Thoracic aorta (tissue), 2 donors: ENCODE data around the gene TNS3. TPM values are rescaled to one million over a fixed set of nuclear protein-coding genes. Genes with fewer than 3 reads are reported as not detected.
A peak's percentile ranks its signal among the peaks of the same experiment; 100 is the strongest.

Experiments used
- ATAC-seq: fragments of 150-250 bp; one replicate; pipeline ENCODE4 v1.8.0; 2017; ENCODE audit warnings: low read depth; ENCODE audit not compliant: insufficient number of reproducible peaks, low FRiP score
- DNase-seq: peaks from one replicate; pipeline ENCODE4 v3.0.0-alpha.2; 2020; ENCODE audit warnings: low spot score
- H3K27ac ChIP-seq, 2 donors: fragments of 200-600 bp; sonication (generic); 1 replicate in 1 of 2; 2 replicates in 1 of 2; pipeline ENCODE4 v1.5.1; 2016; ENCODE audit warnings: mild to moderate bottlenecking in 2 of 2, moderate library complexity in 2 of 2
- H3K27me3 ChIP-seq: fragments of 200-600 bp; sonication (generic); replicated peaks from 2 replicates; pipeline ENCODE4 v1.6.0; 2016; ENCODE audit warnings: mild to moderate bottlenecking; ENCODE audit not compliant: insufficient read depth
- H3K36me3 ChIP-seq: fragments of 200-600 bp; sonication (generic); one replicate; pipeline ENCODE4 v1.5.1; 2016
- H3K4me1 ChIP-seq, 2 donors: fragments of 200-600 bp; sonication (generic); 1 replicate in 1 of 2; 2 replicates in 1 of 2; pipeline versions ENCODE4 v1.5.1 to v1.6.0; 2016; ENCODE audit warnings: low read depth in 2 of 2, mild to moderate bottlenecking in 1 of 2; ENCODE audit not compliant: control insufficient read depth in 1 of 2
- H3K4me3 ChIP-seq: fragments of 200-600 bp; sonication (generic); 2 replicates; pipeline ENCODE4 v1.5.1; 2016; ENCODE audit warnings: mild to moderate bottlenecking
- H3K9me3 ChIP-seq: fragments of 200-600 bp; sonication (generic); 2 replicates; pipeline ENCODE4 v1.5.1; 2016
- total RNA-seq, 2 donors: library from RNA; depleted of rRNA; stranded (reverse); fragments of >200 nt; gene quantifications; one replicate each; pipeline versions ENCODE4 v1.1.0 to v1.2.3, GENCODE V29; 2016
- TF ChIP-seq, protein P1 (sequence below): fragments of 200-600 bp; sonication (generic); IDR thresholded peaks from one replicate; pipeline ENCODE4 v1.5.1; 2019; ENCODE audit warnings: antibody characterized with exemption

Gene TNS3
- total RNA-seq, 2 donors from 2014 or later: 138 to 151 TPM

DNA sequence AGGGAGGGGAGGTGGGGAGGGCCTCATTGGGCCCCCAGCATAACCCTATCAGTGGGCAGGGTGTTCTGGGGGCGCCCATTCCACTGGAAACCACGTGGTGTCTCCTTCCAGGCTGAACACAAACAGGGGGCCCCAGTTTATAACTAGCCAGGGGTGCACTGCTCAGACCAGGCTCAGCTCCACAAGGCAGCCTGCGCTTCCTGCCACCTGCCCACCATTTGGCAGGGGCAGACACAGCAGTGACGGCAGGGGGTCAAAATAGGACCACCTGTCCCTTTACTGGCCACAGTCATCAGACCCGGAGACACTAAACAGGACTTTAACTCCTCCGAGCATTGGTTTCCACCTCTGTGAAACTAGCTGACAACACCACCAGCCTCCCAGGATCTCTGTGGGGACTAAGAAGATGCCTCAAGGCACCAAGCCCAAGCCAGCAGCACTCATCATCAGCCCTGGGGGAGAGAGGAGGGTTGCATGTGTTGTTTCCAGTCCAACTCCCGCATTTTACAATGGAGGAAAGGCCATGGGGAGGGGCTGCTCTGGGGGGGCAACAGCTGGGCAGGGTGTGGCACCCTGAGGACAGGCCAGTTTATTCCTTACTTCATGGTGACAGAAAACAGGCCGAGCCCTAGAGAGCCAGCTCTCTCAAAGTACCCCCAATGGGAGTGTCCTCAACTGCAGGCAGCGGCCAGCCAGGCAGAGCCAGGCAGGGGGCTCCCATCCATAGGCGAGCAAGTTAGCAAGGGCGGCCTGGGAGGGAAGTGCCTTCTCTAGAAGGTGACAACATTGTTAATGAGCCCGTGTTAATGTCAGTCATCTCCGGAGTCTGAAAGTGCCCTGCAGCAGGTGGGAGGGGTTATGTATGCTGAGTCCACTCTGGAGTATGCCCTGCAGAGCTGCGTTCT, 127.6 kb downstream of the TNS3 start:
- TF ChIP-seq, protein P1, sequence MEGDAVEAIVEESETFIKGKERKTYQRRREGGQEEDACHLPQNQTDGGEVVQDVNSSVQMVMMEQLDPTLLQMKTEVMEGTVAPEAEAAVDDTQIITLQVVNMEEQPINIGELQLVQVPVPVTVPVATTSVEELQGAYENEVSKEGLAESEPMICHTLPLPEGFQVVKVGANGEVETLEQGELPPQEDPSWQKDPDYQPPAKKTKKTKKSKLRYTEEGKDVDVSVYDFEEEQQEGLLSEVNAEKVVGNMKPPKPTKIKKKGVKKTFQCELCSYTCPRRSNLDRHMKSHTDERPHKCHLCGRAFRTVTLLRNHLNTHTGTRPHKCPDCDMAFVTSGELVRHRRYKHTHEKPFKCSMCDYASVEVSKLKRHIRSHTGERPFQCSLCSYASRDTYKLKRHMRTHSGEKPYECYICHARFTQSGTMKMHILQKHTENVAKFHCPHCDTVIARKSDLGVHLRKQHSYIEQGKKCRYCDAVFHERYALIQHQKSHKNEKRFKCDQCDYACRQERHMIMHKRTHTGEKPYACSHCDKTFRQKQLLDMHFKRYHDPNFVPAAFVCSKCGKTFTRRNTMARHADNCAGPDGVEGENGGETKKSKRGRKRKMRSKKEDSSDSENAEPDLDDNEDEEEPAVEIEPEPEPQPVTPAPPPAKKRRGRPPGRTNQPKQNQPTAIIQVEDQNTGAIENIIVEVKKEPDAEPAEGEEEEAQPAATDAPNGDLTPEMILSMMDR: no peak
- Histone ChIP-seq H3K4me1 (peaks cover 49 to 68% of the 10 kb centered on the region in 2 donors), H3K27me3 (no peaks in the 10 kb centered on the region), H3K27ac (peak overlapping the region; percentile 89 to 91), H3K4me3 (peak overlapping the region; percentile 66), H3K9me3 (no peaks in the 10 kb centered on the region), H3K36me3 (no peaks in the 10 kb centered on the region)
- ATAC-seq (no peak), DNase-seq (no peak)

DNA sequence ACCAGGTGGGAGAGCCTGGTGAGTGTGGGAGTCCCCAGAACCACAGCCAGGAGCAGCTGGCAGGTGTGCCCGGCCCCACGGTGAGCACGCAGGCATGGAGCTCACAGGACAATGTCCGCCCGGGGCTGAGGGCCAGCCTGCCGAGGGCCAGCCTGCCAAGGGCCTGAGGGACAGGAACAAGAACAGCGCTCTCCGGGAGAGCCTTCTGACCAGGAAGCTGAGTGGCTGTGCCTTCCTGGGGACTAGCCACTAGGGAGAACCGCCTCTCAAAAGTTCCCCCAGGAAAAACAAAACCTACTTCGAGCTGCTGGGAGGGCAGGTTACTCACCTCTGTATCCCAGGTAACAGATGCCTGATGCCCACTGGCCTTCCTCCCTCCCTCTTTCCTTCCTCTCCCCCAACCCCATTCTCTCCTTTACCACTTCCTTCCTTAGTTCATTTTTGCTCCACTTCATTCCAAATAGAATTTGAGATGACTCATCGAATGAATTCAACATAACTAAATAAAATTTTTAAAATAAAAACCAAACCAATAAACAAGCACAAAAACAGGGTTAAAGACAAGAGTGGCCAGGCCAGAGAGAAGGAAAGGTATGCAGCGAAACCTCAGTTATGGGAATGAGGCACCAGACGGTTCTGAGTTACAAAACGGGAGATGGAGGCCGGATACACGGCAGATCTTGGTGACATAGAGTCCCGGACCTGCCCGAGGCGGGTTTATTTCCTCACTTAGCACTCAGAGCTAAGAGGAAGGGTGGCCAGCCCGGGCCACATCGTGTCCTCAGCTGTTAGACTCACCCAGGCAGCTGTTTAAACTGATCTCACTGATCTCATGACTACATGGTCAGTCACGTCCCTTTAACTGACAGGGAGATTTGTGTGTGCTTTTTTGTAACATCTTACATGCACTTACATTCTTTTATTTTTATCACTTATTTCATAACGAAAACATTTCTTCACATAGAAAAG, 128.5 kb downstream of the TNS3 start:
- ATAC-seq: peak; percentile 66
- no peaks in the 10 kb centered on the region for H3K27me3 ChIP-seq
- H3K4me3 ChIP-seq: peak overlapping the region; percentile 66
- H3K36me3 ChIP-seq: no peaks in the 10 kb centered on the region
- H3K4me1 ChIP-seq: peaks cover 46 to 64% of the 10 kb centered on the region in 2 donors
- DNase-seq: peak; percentile 38
- H3K27ac ChIP-seq: peak overlapping the region; percentile 89 to 91
- no peaks in the 10 kb centered on the region for H3K9me3 ChIP-seq
- TF ChIP-seq, protein P1: no peak

DNA sequence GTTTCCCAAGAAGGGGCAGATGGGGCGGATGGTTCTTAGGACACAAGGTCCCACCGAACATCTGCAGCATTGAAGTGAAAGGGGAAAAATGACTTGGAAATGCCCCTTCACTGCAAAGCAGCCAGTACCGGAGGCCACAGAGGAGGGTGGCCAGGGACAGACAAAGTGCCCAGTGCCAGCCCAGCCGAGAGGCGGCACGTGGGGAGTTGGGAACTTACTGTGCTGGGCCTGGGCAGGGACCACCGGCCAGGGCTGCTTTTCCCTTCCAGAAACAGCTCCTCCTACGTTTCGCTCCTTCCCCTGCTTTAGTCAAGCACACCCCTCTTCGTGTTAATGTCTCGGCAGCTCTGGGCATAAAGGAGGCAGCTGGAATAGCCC, 129.2 kb downstream of the TNS3 start:
- Histone ChIP-seq H3K27me3 (no peaks in the 10 kb centered on the region), H3K27ac (peak overlapping the region; percentile 89 to 91), H3K9me3 (no peaks in the 10 kb centered on the region), H3K36me3 (no peaks in the 10 kb centered on the region), H3K4me3 (peak overlapping the region; percentile 66), H3K4me1 (peaks cover 39 to 63% of the 10 kb centered on the region in 2 donors)
- TF ChIP-seq, protein P1: no peak
- no peak for DNase-seq
- no peak for ATAC-seq

DNA sequence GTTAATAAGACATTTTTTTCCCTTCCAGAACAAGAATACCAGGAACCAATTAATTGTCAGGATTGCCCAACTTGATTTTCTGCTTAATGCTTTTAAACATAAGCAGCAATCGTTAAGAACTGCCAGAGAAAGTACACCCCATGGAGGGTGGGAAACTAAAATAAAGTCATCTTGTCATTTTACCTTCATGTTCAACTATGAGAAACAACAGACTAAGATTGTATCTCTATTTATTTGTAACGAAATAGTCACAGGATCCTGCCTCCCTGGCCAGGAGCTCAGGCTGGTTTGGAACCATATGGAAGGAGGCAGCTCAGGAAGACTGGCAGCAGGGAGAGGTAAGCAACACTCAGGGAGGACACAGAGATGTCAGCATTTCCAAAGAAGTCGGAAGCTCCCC, 129.6 kb downstream of the TNS3 start:
- Histone ChIP-seq H3K9me3 (no peaks in the 10 kb centered on the region), H3K27me3 (no peaks in the 10 kb centered on the region), H3K4me1 (peaks cover 38 to 63% of the 10 kb centered on the region in 2 donors), H3K36me3 (no peaks in the 10 kb centered on the region), H3K4me3 (peak overlapping the region; percentile 66), H3K27ac (peak overlapping the region; percentile 89 to 91)
- ATAC-seq: no peak
- TF ChIP-seq, protein P1: no peak
- DNase-seq: no peak

DNA sequence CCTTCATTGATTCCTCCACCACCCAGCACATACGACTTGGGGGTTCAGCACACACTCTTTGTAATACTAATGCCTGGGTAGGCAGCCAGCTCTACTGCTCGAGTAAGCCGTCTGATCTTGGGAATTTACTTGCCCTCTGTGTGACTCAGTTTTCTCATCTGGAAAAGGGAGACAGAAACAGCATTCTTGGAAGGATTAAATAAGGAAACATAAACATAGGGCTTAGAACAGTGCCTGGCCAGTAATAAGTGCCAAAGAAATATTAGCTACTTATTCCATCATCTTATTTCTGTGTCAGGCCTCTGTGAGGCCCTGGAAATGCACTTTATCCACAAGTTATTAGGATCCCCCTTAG, 130.1 kb downstream of the TNS3 start:
- Histone ChIP-seq H3K27ac (peak overlapping the region; percentile 89 to 91), H3K4me1 (peaks cover 38 to 68% of the 10 kb centered on the region in 2 donors), H3K36me3 (no peaks in the 10 kb centered on the region), H3K27me3 (no peaks in the 10 kb centered on the region), H3K9me3 (no peaks in the 10 kb centered on the region), H3K4me3 (peak overlapping the region; percentile 66)
- TF ChIP-seq, protein P1: no peak
- peak; percentile 27 for ATAC-seq
- no peak for DNase-seq
